ENCODE data around the gene ZRANB1.

DNA sequence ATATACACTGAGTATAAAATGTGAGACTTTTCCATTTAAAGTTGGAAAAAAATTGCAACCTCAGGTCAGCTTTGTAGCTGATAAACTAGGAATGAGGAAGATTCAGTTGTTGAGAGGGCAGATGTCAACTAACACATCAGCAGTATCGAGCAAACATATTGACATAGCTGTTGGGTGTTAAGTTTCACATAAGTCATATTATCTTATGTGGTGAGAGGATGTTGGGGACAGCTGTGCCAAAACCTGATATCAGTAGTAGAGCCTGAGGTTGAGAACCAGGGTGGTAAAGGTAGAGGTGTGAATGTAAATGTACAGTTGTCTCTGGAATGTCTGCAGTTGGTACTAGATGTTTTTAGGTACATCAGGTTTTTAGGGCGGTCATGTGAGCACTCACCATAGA, 5.0 kb downstream of the ZRANB1 start:
- TF ChIP-seq EZH2 (IDR thresholded peaks at IDR 0.05; ENCODE audit: insufficient read depth, poor library complexity, severe bottlenecking) (no peak), EZH2phosphoT487 (IDR thresholded peaks at IDR 0.05; ENCODE audit: insufficient read depth, low read depth) (no peak)

All from GM23248 (cell line).